Thoracic aorta (tissue), 2 donors: ENCODE measurements around the gene CSK. TPM values are rescaled to one million over a fixed set of nuclear protein-coding genes. Genes with fewer than 3 reads are reported as not detected.
"Not testable (repeated sequence)": the region's sequence is repeated elsewhere in the genome, so short reads cannot be mapped to it uniquely, and the experiment has no call there.

ENCODE experiments used
- ATAC-seq: fragments of 150-250 bp; one replicate; pipeline ENCODE4 v1.8.0; 2017; ENCODE audit warnings: low read depth; ENCODE audit not compliant: insufficient number of reproducible peaks, low FRiP score
- DNase-seq: peaks from one replicate; pipeline ENCODE4 v3.0.0-alpha.2; 2020; ENCODE audit warnings: low spot score
- H3K27ac ChIP-seq, 2 donors: fragments of 200-600 bp; sonication (generic); 1 replicate in 1 of 2; 2 replicates in 1 of 2; pipeline ENCODE4 v1.5.1; 2016; ENCODE audit warnings: mild to moderate bottlenecking in 2 of 2, moderate library complexity in 2 of 2
- H3K27me3 ChIP-seq: fragments of 200-600 bp; sonication (generic); replicated peaks from 2 replicates; pipeline ENCODE4 v1.6.0; 2016; ENCODE audit warnings: mild to moderate bottlenecking; ENCODE audit not compliant: insufficient read depth
- H3K36me3 ChIP-seq: fragments of 200-600 bp; sonication (generic); one replicate; pipeline ENCODE4 v1.5.1; 2016
- H3K4me1 ChIP-seq, 2 donors: fragments of 200-600 bp; sonication (generic); 1 replicate in 1 of 2; 2 replicates in 1 of 2; pipeline versions ENCODE4 v1.5.1 to v1.6.0; 2016; ENCODE audit warnings: low read depth in 2 of 2, mild to moderate bottlenecking in 1 of 2; ENCODE audit not compliant: control insufficient read depth in 1 of 2
- H3K4me3 ChIP-seq: fragments of 200-600 bp; sonication (generic); 2 replicates; pipeline ENCODE4 v1.5.1; 2016; ENCODE audit warnings: mild to moderate bottlenecking
- H3K9me3 ChIP-seq: fragments of 200-600 bp; sonication (generic); 2 replicates; pipeline ENCODE4 v1.5.1; 2016
- total RNA-seq, 2 donors: library from RNA; depleted of rRNA; stranded (reverse); fragments of >200 nt; gene quantifications; one replicate each; pipeline versions ENCODE4 v1.1.0 to v1.2.3, GENCODE V29; 2016
- TF ChIP-seq, protein P1 (sequence below): fragments of 200-600 bp; sonication (generic); IDR thresholded peaks from one replicate; pipeline ENCODE4 v1.5.1; 2019; ENCODE audit warnings: antibody characterized with exemption

The CSK gene
- total RNA-seq, 2 donors from 2014 or later, result 32.7 to 61.6 TPM

GRCh38 chr15:74784426-74785193 is 2.7 kb downstream of the CSK start:
- TF ChIP-seq, protein P1, sequence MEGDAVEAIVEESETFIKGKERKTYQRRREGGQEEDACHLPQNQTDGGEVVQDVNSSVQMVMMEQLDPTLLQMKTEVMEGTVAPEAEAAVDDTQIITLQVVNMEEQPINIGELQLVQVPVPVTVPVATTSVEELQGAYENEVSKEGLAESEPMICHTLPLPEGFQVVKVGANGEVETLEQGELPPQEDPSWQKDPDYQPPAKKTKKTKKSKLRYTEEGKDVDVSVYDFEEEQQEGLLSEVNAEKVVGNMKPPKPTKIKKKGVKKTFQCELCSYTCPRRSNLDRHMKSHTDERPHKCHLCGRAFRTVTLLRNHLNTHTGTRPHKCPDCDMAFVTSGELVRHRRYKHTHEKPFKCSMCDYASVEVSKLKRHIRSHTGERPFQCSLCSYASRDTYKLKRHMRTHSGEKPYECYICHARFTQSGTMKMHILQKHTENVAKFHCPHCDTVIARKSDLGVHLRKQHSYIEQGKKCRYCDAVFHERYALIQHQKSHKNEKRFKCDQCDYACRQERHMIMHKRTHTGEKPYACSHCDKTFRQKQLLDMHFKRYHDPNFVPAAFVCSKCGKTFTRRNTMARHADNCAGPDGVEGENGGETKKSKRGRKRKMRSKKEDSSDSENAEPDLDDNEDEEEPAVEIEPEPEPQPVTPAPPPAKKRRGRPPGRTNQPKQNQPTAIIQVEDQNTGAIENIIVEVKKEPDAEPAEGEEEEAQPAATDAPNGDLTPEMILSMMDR, result no peak
- Histone ChIP-seq H3K36me3 (no peaks in the 10 kb centered on the region), H3K27ac (peak overlapping the region in 1 of 2 donors; percentile 73), H3K4me3 (peak overlapping the region; percentile 1), H3K9me3 (no peaks in the 10 kb centered on the region), H3K4me1 (peaks cover 59 to 82% of the 10 kb centered on the region in 2 donors), H3K27me3 (no peaks in the 10 kb centered on the region)
- DNase-seq, result no peak
- ATAC-seq, result no peak

DNA sequence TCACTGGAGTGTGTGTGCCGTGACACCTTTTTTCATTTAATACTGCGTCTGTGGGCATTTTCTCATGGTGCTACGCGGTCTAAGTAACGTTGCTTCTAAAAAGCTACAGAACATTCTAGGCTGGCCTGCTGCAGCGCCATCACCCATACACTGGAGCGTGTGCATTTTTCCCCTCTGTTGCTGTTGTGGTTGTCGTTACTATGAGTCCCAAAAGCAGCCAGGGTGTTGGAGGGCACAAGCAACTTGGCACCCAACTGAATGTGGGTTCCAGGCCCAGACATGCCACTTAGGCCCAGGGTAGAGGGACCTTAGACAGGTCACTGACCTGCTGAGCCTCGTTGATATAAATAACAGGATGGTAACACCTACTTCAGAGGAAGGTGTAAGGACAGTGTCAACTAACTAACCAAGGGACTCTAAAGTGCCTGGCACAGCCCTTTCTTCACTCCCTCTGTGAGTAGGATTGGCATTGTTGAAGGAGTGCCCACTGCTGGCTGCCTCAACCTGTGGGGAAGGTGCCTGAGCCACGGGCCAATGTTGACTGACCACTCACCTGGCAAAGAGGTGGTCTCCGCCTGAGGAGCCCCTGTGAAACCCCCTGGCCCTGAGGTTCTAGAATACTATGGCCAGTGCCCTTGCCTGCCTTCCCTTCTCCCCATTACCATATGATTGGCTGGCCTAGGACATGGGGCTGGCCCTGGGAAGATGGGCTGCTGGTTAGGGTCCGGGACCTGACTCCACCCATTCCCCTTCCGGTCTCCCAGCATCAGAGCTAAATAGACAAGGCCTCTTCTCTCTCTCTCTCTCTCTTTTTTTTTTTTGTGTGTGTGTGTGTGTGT is 3.5 kb downstream of the CSK start:
- TF ChIP-seq, protein P1, result no peak
- no peaks in the 10 kb centered on the region for H3K27me3 ChIP-seq
- no peak for DNase-seq
- no peaks in the 10 kb centered on the region for H3K36me3 ChIP-seq
- peak overlapping the region; percentile 58 to 73 for H3K27ac ChIP-seq
- H3K9me3 ChIP-seq, result no peaks in the 10 kb centered on the region
- no peak for ATAC-seq
- H3K4me3 ChIP-seq, result peak overlapping the region; percentile 1
- peaks cover 67 to 90% of the 10 kb centered on the region in 2 donors for H3K4me1 ChIP-seq

GRCh38 chr15:74786081-74786480 is 4.2 kb downstream of the CSK start:
- peaks cover 72 to 92% of the 10 kb centered on the region in 2 donors for H3K4me1 ChIP-seq
- H3K4me3 ChIP-seq, result peak overlapping the region; percentile 20
- not testable (repeated sequence) for ATAC-seq, DNase-seq, H3K9me3 ChIP-seq, H3K27me3 ChIP-seq, H3K36me3 ChIP-seq
- H3K27ac ChIP-seq, result peak overlapping the region; percentile 58 to 73

GRCh38 chr15:74786551-74787165 is 4.8 kb downstream of the CSK start:
- DNase-seq (no peak), ATAC-seq (no peak)
- H3K36me3 ChIP-seq, result no peaks in the 10 kb centered on the region
- no peaks in the 10 kb centered on the region for H3K27me3 ChIP-seq
- H3K27ac ChIP-seq, result peak overlapping the region; percentile 58 to 73
- no peaks in the 10 kb centered on the region for H3K9me3 ChIP-seq
- TF ChIP-seq, protein P1, result no peak
- peak overlapping the region; percentile 6 for H3K4me3 ChIP-seq
- peaks cover 69 to 90% of the 10 kb centered on the region in 2 donors for H3K4me1 ChIP-seq

- no peaks in the 10 kb centered on the region for H3K27me3 ChIP-seq
- H3K4me3 ChIP-seq, result peak overlapping the region; percentile 6
- no peaks in the 10 kb centered on the region for H3K36me3 ChIP-seq
- ATAC-seq (no peak), DNase-seq (no peak)
- peak overlapping the region; percentile 58 to 73 for H3K27ac ChIP-seq
- no peaks in the 10 kb centered on the region for H3K9me3 ChIP-seq
- peaks cover 74 to 95% of the 10 kb centered on the region in 2 donors for H3K4me1 ChIP-seq
- TF ChIP-seq, protein P1, result no peak
Observed at GRCh38 chr15:74787251-74788041, 5.6 kb downstream of the CSK start.
